ENCODE results near the gene HSF2BP. TPM values are rescaled to one million over a fixed set of nuclear protein-coding genes. Genes with fewer than 3 reads are reported as not detected.
"Not testable (repeated sequence)": the region's sequence is repeated elsewhere in the genome, so short reads cannot be mapped to it uniquely, and the experiment has no call there.

HSF2BP gene
- total RNA-seq, 1 donor from 2014 or later: 1.1 TPM

DNA sequence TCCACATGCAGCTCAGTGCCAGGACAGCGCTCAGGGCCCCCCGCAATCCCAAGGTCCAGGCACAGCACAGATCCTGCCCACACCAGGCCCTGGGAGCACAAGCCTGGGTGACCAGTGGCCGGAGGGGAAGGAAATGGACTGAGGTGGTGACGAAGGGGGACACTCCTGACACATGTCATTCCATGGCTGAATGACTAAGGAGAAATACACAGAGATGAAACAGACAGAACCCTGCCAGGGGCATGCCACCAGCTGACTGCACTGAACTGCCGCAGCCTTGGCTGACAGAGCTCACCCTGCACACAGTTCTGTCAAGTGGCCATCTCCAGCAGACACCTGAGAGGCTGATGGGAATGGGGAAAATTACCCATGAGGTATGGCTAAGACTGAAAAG is 56.1 kb downstream of the HSF2BP start:
- intact Hi-C loops (cut with micrococcal nuclease): no loop called here
- H3K9me3 Mint-ChIP-seq: no peaks in the 10 kb centered on the region
- H3K27ac Mint-ChIP-seq: no peak overlapping the region
- no peak overlapping the region for H3K4me3 Mint-ChIP-seq (ENCODE audit: low read depth)
- no peaks in the 10 kb centered on the region for H3K36me3 Mint-ChIP-seq (ENCODE audit: low read depth)
- peaks cover 5% of the 10 kb centered on the region for H3K27me3 Mint-ChIP-seq (ENCODE audit: low read depth)
- peaks cover 21% of the 10 kb centered on the region for H3K4me1 Mint-ChIP-seq (ENCODE audit: low read depth)
- DNase-seq (ENCODE audit: low spot score): no peak

DNA sequence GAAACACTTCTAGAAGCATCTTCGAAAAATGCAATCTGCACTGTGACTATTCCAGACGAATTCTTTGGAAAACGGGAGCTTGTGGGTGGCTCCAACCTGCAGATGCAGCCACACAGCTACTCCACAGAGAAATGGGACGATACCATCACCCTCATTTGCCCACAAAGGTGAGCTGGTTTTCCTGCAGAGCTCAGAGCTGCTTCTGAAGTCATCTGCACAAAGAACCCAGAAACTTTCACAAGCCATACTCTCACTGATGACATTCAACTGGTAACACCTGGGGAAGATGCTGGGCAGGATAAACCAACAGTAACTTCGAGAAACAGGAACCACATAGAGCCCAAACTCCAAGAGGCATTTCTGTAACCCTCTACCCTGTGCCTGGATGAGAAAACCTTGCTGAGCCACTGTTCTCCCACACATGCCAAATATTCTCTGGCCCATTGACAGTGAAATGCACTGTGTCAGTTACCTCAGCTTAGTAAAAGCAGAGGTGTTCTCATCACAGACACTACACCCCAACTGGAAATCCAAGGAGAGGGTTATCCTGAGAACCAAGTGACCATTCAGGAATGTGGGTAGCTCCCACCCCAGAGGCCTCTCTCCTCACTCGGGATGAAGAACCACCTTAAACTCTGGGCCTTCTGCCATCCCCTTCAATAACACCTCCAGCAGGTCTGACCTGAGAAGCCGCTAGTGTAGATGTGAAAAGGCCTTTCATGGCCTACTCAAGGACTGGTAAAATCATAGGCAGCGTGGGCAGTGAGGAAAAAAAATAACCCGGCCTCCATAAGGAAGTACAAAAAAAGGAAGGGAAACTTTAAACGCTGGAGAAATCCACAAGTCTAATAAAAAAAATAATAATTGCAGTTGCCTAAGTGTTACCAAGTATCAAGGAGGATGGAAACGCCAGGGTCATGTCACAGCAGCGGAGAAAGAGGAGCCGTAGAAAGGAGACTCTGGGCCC is 56.7 kb downstream of the HSF2BP start:
- intact Hi-C loops (cut with micrococcal nuclease): no loop called here
- DNase-seq (ENCODE audit: low spot score): no peak
- no peaks in the 10 kb centered on the region for H3K9me3 Mint-ChIP-seq
- H3K36me3 Mint-ChIP-seq (ENCODE audit: low read depth): no peaks in the 10 kb centered on the region
- H3K27ac Mint-ChIP-seq: no peak overlapping the region
- peaks cover 5% of the 10 kb centered on the region for H3K27me3 Mint-ChIP-seq (ENCODE audit: low read depth)
- H3K4me1 Mint-ChIP-seq (ENCODE audit: low read depth): peaks cover 17% of the 10 kb centered on the region
- H3K4me3 Mint-ChIP-seq (ENCODE audit: low read depth): no peak overlapping the region

DNA sequence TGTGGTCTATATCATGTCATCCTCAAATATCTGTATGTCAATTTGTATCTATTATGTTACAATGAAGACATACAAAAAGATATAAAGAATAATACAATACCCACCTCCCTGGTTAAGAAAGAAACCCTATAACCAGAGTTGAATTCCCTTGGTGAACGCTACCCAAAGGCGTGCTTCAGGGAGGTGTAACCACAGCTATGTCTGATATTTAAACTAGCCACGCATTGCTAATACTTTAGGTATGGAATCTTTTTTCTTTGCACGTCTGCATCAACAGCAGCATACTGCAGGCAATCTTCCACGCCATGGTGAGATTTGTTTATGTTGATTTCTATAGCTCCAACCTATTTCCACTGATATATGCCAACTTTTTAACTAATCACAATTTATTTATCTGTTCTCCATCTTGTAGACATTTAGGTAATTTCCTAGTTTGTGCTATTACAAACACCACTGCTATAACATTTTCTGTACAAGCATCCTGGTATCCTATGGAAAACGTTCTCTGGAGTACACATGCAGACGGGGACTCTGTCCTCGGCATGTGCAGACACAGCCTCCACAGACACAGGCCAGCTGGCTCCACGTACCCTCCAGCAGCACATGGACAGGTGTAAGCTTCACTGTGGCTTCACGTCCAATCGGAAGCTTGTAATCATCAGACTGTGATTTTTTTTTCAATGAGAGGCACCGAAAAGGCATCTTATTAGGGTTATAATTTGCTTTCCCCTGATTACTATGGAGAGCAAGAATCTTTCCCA is 58.5 kb downstream of the HSF2BP start:
- Mint-ChIP-seq H3K27me3 (ENCODE audit: low read depth) (peaks cover 7% of the 10 kb centered on the region), H3K36me3 (ENCODE audit: low read depth) (no peaks in the 10 kb centered on the region), H3K4me3 (ENCODE audit: low read depth) (no peak overlapping the region), H3K4me1 (ENCODE audit: low read depth) (peaks cover 17% of the 10 kb centered on the region), H3K27ac (no peak overlapping the region), H3K9me3 (no peaks in the 10 kb centered on the region)
- intact Hi-C loops (cut with micrococcal nuclease): no loop called here
- no peak for DNase-seq (ENCODE audit: low spot score)

DNA sequence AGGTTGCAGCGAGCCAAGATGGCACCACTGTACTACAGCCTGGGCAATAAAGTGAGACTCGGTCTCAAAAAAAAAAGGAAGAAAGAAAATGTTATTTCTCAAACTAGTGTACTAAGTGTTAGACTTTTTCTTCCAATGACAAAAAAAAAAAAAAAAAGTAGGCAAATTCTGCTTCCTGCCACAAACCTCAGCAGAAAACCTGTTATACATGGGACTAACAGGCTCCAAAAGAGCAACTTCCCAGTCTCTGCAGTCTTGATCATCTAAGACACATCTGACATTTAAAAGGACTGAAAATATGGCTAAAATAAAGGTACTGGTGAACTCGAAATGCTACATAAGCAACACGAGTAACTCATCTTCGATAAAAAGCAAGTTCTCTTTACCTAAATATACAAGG is 59.6 kb downstream of the HSF2BP start:
- intact Hi-C loops (cut with micrococcal nuclease): no loop called here
- no peaks in the 10 kb centered on the region for H3K36me3 Mint-ChIP-seq (ENCODE audit: low read depth)

DNA sequence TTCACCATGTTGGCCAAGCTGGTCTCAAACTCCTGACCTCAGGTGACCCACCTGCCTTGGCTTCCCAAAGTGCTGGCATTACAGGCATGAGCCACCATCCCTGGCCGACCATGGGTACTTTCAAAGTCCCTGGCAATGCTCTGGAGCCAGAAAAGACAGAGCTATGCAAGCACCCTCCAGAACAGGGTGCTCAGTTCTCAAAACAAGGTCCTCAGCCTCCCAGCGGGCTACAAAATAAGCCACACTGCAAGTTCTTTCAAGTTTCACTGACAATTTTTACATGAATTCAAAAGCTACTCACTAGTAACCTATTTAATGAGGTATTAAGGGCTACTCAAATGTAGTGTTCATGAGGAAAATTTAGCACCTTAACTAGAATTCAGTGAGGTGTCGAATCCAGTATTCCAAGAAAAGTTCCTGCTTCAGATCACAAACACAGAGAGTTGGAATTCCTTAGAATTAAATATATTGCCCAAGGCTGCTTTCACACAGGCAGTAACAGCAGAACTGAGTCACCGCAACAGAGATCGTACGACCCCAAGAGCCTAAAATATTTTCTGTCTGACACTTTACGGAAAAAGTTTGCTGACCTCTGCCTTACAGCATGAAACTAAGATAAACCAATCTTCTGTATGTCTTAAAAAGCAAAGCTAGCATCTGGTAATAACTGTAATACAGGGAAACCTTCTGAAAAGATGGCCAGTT is 60.7 kb downstream of the HSF2BP start:
- Mint-ChIP-seq H3K27me3 (ENCODE audit: low read depth) (peaks cover 21% of the 10 kb centered on the region), H3K27ac (no peak overlapping the region), H3K9me3 (no peaks in the 10 kb centered on the region), H3K4me1 (ENCODE audit: low read depth) (peaks cover 17% of the 10 kb centered on the region), H3K4me3 (ENCODE audit: low read depth) (no peak overlapping the region), H3K36me3 (ENCODE audit: low read depth) (no peaks in the 10 kb centered on the region)
- DNase-seq (ENCODE audit: low spot score): no peak
- intact Hi-C loops (cut with micrococcal nuclease): no loop called here

More for the DNA sequence above, 59.6 kb downstream of the HSF2BP start:
- peaks cover 17% of the 10 kb centered on the region for H3K4me1 Mint-ChIP-seq (ENCODE audit: low read depth)
- H3K9me3 Mint-ChIP-seq: no peaks in the 10 kb centered on the region
- DNase-seq (ENCODE audit: low spot score): no peak
- no peak overlapping the region for H3K27ac Mint-ChIP-seq
- peaks cover 12% of the 10 kb centered on the region for H3K27me3 Mint-ChIP-seq (ENCODE audit: low read depth)
- no peak overlapping the region for H3K4me3 Mint-ChIP-seq (ENCODE audit: low read depth)

DNA sequence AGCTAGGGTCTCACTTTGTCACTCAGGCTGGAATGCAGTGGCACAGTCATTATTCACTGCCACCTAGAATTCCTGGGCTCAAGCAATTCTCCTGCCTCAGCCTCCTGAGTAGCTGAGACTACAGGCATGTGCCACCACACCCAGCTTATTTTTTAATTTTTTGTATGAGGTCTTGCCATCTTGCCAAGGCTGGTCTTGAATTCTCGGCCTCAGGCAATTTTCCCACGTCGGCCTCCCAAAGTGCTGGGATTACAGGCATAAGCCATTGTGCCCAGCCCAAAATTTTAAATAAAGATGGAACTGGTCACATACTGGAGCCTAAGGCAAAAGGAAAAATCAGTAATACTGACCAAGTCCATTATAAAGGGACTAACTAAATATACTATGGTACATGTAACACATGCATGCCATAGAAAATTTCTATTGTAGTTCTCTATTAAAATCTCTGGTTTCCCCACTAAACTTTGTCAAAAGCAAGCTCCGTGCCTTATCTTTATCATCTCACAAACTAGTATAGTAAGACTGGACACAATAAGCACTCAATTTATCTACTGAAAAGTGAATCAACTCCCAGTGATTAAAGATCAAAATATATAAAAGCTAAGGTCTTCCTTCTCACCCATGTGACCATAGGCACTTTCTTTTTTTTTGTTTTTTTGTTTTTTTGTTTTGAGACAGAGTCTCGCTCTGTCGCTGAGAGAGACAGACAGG is 61.6 kb downstream of the HSF2BP start:
- DNase-seq (ENCODE audit: low spot score): no peak
- Mint-ChIP-seq H3K9me3 (no peaks in the 10 kb centered on the region), H3K36me3 (ENCODE audit: low read depth) (no peaks in the 10 kb centered on the region), H3K4me3 (ENCODE audit: low read depth) (no peak overlapping the region), H3K27ac (no peak overlapping the region), H3K4me1 (ENCODE audit: low read depth) (peaks cover 15% of the 10 kb centered on the region), H3K27me3 (ENCODE audit: low read depth) (peaks cover 27% of the 10 kb centered on the region)
- intact Hi-C loops (cut with micrococcal nuclease): no loop called here

DNA sequence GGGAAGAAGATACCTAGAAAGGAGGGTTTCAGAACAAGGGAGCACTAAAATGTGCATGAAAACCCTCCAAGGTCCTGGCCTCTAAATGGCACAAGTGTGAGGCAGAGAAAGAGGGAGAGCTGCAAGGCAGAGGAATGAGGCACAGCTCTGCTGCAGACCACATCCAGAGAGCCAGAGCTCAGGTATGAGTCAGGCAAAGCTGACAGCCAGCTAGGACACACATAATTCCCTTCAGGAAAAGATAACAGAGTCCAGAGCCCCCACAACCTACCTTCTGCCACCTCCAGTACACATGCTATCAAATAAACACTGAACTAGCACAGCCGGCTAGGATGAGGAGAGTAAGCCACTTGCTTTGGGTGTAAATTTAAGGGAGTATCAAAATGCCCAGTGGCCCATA is 62.2 kb downstream of the HSF2BP start:
- no peak for DNase-seq (ENCODE audit: low spot score)
- intact Hi-C loops (cut with micrococcal nuclease): no loop called here
- Mint-ChIP-seq H3K36me3 (ENCODE audit: low read depth) (no peaks in the 10 kb centered on the region), H3K4me1 (ENCODE audit: low read depth) (peaks cover 8% of the 10 kb centered on the region), H3K27ac (no peak overlapping the region), H3K4me3 (ENCODE audit: low read depth) (no peak overlapping the region), H3K9me3 (no peaks in the 10 kb centered on the region), H3K27me3 (ENCODE audit: low read depth) (peaks cover 29% of the 10 kb centered on the region)

DNA sequence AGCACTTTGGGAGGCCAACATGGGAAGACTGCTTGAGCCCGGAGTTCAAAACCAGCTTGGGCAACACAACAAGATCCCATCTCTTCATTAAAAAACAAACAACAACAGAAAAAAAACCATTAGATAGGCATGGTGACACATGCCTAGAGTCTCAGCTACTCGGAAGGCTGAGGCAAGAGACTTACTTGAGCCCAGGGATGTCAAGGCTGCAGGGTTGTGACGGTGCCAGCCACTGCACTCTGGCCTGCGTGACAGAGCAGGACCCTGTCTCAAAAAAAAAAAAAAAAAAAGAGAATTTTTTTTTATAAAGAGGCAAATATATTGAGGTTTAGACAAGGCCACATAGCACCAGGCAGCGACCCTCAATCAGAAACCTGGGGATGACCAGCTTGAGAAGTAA is 62.7 kb downstream of the HSF2BP start:
- intact Hi-C loops (cut with micrococcal nuclease): no loop called here
- Mint-ChIP-seq H3K36me3 (ENCODE audit: low read depth) (no peaks in the 10 kb centered on the region), H3K27me3 (ENCODE audit: low read depth) (peaks cover 29% of the 10 kb centered on the region), H3K4me3 (ENCODE audit: low read depth) (no peak overlapping the region), H3K27ac (no peak overlapping the region), H3K9me3 (no peaks in the 10 kb centered on the region), H3K4me1 (ENCODE audit: low read depth) (peaks cover 5% of the 10 kb centered on the region)
- no peak for DNase-seq (ENCODE audit: low spot score)

DNA sequence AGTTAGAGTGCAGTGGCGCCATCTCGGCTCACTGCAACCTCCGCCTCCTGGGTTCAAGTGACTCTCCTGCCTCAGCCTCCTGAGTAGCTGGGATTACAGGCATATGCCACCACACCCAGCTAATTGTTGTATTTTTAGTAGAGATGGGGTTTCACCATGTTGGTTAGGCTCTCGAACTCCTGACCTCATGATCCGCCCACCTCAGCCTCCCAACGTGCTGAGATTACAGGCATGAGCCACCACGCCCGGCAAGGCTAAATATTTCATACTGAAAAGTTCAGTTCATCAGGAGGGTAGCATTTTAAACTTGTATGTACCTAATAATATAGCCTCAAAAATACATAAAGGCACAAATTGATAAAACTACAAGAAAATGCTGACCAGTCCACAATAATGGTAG is 63.5 kb downstream of the HSF2BP start:
- H3K36me3 Mint-ChIP-seq (ENCODE audit: low read depth); H3K4me3 Mint-ChIP-seq (ENCODE audit: low read depth); intact Hi-C loops (cut with micrococcal nuclease); H3K27ac Mint-ChIP-seq; H3K9me3 Mint-ChIP-seq; H3K4me1 Mint-ChIP-seq (ENCODE audit: low read depth); DNase-seq (ENCODE audit: low spot score): not testable (repeated sequence)
- peaks cover 29% of the 10 kb centered on the region for H3K27me3 Mint-ChIP-seq (ENCODE audit: low read depth)

DNA sequence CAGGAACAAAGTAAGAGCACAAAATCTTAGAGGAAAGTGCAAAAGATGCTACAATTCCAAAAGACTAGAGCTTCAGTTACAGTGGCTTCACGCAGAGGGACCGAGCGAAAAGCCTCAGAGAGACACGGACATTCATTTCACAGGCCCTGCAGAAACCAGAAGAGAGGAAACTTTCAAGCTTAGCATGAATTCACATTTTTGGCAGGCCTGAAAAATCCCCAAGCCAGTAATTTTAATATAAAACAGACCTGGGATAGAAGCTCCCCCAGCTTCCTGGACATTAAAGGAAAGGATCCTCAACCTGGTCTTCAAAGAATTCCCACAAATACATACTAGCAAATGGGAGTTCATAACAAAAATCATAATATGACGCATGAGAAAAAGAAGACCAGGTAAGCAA is 66.2 kb downstream of the HSF2BP start:
- no peak overlapping the region for H3K4me3 Mint-ChIP-seq (ENCODE audit: low read depth)
- DNase-seq (ENCODE audit: low spot score): no peak
- peaks cover 37% of the 10 kb centered on the region for H3K27me3 Mint-ChIP-seq (ENCODE audit: low read depth)
- H3K36me3 Mint-ChIP-seq (ENCODE audit: low read depth): no peaks in the 10 kb centered on the region
- H3K9me3 Mint-ChIP-seq: no peaks in the 10 kb centered on the region
- H3K27ac Mint-ChIP-seq: no peak overlapping the region
- intact Hi-C loops (cut with micrococcal nuclease): no loop called here
- no peaks in the 10 kb centered on the region for H3K4me1 Mint-ChIP-seq (ENCODE audit: low read depth)

DNA sequence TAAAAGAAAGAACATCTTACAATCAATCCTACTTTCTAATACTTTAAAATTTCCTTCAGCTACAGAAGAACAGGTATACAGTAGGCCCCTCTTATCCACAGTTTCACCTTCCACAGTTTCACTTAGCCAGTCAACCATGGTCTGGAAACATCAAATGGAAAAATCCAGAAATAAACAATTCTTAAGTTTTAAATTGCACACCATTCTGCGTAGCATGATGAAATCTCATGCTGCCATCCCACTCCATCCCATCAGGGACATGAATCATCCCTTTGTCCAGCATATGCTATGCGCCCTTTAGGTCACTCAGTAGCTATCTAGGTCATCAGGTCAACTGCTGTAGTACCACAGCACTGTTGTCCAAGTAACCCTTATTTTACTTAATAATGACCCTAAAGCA is 67.7 kb downstream of the HSF2BP start:
- no peaks in the 10 kb centered on the region for H3K4me1 Mint-ChIP-seq (ENCODE audit: low read depth)
- H3K36me3 Mint-ChIP-seq (ENCODE audit: low read depth): no peaks in the 10 kb centered on the region

DNA sequence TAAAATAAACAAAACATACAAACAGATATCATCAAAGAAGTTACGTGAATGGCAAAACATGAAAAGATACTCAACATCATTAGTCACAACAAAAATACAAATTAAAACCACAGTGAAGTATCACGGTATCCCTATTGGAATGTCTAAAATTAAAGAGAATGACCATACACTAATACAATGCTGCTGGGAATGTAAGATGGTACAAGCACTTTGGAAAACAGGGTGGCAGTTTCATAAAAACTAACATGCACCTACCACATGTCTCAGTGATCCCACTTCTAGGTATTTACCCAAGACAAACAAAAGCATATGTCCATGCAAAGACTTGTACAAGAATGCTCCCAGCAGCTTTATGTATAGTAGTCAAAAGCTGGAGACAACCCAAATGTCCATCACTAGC is 69.1 kb downstream of the HSF2BP start:
- DNase-seq (ENCODE audit: low spot score): no peak
- Mint-ChIP-seq H3K4me3 (ENCODE audit: low read depth) (no peak overlapping the region), H3K4me1 (ENCODE audit: low read depth) (peaks cover 3% of the 10 kb centered on the region), H3K9me3 (no peaks in the 10 kb centered on the region), H3K27me3 (ENCODE audit: low read depth) (peaks cover 32% of the 10 kb centered on the region), H3K36me3 (ENCODE audit: low read depth) (no peaks in the 10 kb centered on the region), H3K27ac (no peak overlapping the region)
- intact Hi-C loops (cut with micrococcal nuclease): no loop called here

More for the DNA sequence above, 67.7 kb downstream of the HSF2BP start:
- Mint-ChIP-seq H3K27me3 (ENCODE audit: low read depth) (peaks cover 35% of the 10 kb centered on the region), H3K9me3 (no peaks in the 10 kb centered on the region), H3K4me3 (ENCODE audit: low read depth) (no peak overlapping the region), H3K27ac (no peak overlapping the region)
- intact Hi-C loops (cut with micrococcal nuclease): no loop called here
- DNase-seq (ENCODE audit: low spot score): no peak

All from activated T-helper 2 cell treated with anti-CD3 and anti-CD28 coated beads, Interferon-gamma antibody, Interleukin-2, Interleukin-4, amounts not matched to agents 10 μg/mL and 5 μg/mL and 100 μg/mL, durations not matched to agents 14 hours and 24 hours and 36 hours (primary cell).